Measurements from ENCODE around the gene PNPLA3.

DNA sequence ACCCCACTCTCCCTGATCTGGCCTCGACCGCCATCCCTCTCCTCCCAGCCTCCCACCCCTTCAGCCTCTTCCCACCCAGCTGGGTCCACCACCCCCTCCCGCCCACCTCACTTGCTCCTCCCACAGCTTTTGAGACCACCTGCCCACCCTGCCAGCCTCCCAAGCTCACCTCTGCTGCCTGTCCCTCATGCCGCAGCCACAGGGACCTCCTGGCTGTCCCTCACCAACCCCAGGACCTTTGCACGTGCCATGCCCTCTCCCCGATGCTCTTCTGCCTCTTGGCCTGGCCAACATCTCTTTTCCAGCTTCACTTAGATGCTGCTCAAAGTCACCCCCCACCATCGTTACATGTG is 38.3 kb upstream of the PNPLA3 start:
- TF ChIP-seq CTCF (optimal IDR thresholded peaks at IDR 0.05 in 1 of 3, IDR thresholded peaks at IDR 0.05 in 1 of 3, conservative IDR thresholded peaks at IDR 0.05 in 1 of 3; ENCODE audit: extremely low read depth in 1 of 3, insufficient read depth in 2 of 3, low read length in 3 of 3) (no peak), EZH2 (IDR thresholded peaks at IDR 0.05; ENCODE audit: low read length) (no peak)

Measured in keratinocyte (primary cell).